ENCODE measurements around the gene XRCC6. TPM values are rescaled to one million over a fixed set of nuclear protein-coding genes. Genes with fewer than 3 reads are reported as not detected.

Gene XRCC6
- total and polyA plus RNA-seq, 2 of the 13 experiments (the other 11 are each of a cell fraction or from before 2014, with no cell fraction given): 124 to 625 TPM

DNA sequence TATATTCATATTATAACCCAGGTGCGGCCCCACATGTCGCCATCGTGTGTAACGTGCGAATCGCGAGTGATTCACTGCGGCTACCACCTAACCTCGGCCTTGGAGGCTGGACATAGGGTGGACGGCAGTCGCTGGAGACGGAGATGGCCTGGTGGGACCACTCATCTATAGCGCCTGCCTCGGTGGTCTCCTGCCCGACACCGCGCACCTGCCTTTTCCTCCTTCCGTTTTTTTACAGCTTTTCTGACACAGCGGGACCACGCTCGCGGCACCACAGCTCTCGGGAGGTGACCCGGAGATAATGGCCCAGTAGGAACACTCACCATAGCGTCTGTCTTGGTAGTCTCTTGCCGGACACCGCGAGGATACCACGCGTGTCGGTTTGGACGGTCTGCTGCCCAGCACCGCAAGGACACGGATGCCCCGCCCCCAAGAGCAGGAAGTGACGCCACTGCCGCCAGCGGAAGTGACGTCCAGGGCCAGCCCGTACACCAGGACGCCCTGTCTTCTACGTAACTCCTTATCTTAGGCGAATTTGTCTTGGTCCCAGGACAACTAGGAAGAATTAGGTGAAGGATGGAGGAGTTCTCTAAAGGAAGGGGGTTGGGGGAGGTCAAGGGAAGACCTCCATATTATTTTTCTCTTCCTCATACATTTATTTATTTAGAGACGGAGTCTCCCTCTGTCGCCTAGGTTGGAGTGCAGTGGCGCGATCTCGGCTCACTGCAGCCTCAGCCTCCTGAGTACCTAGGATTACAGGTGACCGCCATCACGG is 61.1 kb downstream of the XRCC6 start (continued):
- TF ChIP-seq, protein P1, sequence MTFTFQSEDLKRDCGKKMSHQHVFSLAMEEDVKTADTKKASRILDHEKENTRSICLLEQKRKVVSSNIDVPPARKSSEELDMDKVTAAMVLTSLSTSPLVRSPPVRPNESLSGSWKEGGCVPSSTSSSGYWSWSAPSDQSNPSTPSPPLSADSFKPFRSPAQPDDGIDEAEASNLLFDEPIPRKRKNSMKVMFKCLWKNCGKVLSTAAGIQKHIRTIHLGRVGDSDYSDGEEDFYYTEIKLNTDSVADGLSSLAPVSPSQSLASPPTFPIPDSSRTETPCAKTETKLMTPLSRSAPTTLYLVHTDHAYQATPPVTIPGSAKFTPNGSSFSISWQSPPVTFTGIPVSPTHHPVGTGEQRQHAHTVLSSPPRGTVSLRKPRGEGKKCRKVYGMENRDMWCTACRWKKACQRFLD (CRISPR knock-in tag; IDR thresholded peaks at IDR 0.05; ENCODE audit: borderline replicate concordance): no peak; the same call in 1 of the 2 replicates
- TF ChIP-seq, protein P2, sequence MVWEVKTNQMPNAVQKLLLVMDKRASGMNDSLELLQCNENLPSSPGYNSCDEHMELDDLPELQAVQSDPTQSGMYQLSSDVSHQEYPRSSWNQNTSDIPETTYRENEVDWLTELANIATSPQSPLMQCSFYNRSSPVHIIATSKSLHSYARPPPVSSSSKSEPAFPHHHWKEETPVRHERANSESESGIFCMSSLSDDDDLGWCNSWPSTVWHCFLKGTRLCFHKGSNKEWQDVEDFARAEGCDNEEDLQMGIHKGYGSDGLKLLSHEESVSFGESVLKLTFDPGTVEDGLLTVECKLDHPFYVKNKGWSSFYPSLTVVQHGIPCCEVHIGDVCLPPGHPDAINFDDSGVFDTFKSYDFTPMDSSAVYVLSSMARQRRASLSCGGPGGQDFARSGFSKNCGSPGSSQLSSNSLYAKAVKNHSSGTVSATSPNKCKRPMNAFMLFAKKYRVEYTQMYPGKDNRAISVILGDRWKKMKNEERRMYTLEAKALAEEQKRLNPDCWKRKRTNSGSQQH (CRISPR knock-in tag; IDR thresholded peaks at IDR 0.05; ENCODE audit: low read depth): peak; percentile 41; the same call in 1 of the 2 replicates
- TF ChIP-seq ZNF3 (CRISPR knock-in tag; IDR thresholded peaks at IDR 0.05) (no peak), EEA1 (CRISPR knock-in tag; IDR thresholded peaks at IDR 0.05; ENCODE audit: borderline replicate concordance) (peak; percentile 85; the same call in 1 of the 2 replicates), NR2F2 (IDR thresholded peaks at IDR 0.05; ENCODE audit: borderline replicate concordance, low read depth) (no peak), ZNF343 (CRISPR knock-in tag; IDR thresholded peaks at IDR 0.05) (no peak)
- TF ChIP-seq, protein P3, sequence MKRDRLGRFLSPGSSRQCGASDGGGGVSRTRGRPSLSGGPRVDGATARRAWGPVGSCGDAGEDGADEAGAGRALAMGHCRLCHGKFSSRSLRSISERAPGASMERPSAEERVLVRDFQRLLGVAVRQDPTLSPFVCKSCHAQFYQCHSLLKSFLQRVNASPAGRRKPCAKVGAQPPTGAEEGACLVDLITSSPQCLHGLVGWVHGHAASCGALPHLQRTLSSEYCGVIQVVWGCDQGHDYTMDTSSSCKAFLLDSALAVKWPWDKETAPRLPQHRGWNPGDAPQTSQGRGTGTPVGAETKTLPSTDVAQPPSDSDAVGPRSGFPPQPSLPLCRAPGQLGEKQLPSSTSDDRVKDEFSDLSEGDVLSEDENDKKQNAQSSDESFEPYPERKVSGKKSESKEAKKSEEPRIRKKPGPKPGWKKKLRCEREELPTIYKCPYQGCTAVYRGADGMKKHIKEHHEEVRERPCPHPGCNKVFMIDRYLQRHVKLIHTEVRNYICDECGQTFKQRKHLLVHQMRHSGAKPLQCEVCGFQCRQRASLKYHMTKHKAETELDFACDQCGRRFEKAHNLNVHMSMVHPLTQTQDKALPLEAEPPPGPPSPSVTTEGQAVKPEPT (CRISPR knock-in tag; IDR thresholded peaks at IDR 0.05; ENCODE audit: low read depth): peak; percentile 56; the same call in 1 of the 2 replicates
- TF ChIP-seq, protein P4, sequence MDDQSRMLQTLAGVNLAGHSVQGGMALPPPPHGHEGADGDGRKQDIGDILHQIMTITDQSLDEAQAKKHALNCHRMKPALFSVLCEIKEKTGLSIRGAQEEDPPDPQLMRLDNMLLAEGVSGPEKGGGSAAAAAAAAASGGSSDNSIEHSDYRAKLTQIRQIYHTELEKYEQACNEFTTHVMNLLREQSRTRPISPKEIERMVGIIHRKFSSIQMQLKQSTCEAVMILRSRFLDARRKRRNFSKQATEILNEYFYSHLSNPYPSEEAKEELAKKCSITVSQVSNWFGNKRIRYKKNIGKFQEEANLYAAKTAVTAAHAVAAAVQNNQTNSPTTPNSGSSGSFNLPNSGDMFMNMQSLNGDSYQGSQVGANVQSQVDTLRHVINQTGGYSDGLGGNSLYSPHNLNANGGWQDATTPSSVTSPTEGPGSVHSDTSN (CRISPR knock-in tag; IDR thresholded peaks at IDR 0.05; ENCODE audit: borderline replicate concordance): no peak
- TF ChIP-seq, protein P5, sequence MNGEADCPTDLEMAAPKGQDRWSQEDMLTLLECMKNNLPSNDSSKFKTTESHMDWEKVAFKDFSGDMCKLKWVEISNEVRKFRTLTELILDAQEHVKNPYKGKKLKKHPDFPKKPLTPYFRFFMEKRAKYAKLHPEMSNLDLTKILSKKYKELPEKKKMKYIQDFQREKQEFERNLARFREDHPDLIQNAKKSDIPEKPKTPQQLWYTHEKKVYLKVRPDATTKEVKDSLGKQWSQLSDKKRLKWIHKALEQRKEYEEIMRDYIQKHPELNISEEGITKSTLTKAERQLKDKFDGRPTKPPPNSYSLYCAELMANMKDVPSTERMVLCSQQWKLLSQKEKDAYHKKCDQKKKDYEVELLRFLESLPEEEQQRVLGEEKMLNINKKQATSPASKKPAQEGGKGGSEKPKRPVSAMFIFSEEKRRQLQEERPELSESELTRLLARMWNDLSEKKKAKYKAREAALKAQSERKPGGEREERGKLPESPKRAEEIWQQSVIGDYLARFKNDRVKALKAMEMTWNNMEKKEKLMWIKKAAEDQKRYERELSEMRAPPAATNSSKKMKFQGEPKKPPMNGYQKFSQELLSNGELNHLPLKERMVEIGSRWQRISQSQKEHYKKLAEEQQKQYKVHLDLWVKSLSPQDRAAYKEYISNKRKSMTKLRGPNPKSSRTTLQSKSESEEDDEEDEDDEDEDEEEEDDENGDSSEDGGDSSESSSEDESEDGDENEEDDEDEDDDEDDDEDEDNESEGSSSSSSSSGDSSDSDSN (CRISPR knock-in tag; IDR thresholded peaks at IDR 0.05): no peak; the same call in 1 of the 2 replicates
- TF ChIP-seq, protein P6, sequence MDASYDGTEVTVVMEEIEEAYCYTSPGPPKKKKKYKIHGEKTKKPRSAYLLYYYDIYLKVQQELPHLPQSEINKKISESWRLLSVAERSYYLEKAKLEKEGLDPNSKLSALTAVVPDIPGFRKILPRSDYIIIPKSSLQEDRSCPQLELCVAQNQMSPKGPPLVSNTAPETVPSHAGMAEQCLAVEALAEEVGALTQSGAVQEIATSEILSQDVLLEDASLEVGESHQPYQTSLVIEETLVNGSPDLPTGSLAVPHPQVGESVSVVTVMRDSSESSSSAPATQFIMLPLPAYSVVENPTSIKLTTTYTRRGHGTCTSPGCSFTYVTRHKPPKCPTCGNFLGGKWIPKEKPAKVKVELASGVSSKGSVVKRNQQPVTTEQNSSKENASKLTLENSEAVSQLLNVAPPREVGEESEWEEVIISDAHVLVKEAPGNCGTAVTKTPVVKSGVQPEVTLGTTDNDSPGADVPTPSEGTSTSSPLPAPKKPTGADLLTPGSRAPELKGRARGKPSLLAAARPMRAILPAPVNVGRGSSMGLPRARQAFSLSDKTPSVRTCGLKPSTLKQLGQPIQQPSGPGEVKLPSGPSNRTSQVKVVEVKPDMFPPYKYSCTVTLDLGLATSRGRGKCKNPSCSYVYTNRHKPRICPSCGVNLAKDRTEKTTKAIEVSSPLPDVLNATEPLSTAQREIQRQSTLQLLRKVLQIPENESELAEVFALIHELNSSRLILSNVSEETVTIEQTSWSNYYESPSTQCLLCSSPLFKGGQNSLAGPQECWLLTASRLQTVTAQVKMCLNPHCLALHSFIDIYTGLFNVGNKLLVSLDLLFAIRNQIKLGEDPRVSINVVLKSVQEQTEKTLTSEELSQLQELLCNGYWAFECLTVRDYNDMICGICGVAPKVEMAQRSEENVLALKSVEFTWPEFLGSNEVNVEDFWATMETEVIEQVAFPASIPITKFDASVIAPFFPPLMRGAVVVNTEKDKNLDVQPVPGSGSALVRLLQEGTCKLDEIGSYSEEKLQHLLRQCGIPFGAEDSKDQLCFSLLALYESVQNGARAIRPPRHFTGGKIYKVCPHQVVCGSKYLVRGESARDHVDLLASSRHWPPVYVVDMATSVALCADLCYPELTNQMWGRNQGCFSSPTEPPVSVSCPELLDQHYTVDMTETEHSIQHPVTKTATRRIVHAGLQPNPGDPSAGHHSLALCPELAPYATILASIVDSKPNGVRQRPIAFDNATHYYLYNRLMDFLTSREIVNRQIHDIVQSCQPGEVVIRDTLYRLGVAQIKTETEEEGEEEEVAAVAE (CRISPR knock-in tag; IDR thresholded peaks at IDR 0.05; ENCODE audit: borderline replicate concordance): peak; percentile 69; the same call in 1 of the 2 replicates
- TF ChIP-seq, protein P7, sequence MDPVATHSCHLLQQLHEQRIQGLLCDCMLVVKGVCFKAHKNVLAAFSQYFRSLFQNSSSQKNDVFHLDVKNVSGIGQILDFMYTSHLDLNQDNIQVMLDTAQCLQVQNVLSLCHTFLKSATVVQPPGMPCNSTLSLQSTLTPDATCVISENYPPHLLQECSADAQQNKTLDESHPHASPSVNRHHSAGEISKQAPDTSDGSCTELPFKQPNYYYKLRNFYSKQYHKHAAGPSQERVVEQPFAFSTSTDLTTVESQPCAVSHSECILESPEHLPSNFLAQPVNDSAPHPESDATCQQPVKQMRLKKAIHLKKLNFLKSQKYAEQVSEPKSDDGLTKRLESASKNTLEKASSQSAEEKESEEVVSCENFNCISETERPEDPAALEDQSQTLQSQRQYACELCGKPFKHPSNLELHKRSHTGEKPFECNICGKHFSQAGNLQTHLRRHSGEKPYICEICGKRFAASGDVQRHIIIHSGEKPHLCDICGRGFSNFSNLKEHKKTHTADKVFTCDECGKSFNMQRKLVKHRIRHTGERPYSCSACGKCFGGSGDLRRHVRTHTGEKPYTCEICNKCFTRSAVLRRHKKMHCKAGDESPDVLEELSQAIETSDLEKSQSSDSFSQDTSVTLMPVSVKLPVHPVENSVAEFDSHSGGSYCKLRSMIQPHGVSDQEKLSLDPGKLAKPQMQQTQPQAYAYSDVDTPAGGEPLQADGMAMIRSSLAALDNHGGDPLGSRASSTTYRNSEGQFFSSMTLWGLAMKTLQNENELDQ (CRISPR knock-in tag; IDR thresholded peaks at IDR 0.05; ENCODE audit: borderline replicate concordance): no peak
